GM18499 (cell line): Measurements from ENCODE around the gene PLS3.
"Not testable (repeated sequence)": the region's sequence is repeated elsewhere in the genome, so short reads cannot be mapped to it uniquely, and the experiment has no call there.

Experiments
- ATAC-seq: cut with Tn5 transposase; IDR thresholded peaks from one replicate; pipeline ENCODE4 v1.9.1; 2021; ENCODE audit warnings: moderate number of reproducible peaks; ENCODE audit not compliant: insufficient read depth, unreplicated experiment

The PLS3 gene

GRCh38 chrX:115560978-115561604 is at the start of gene PLS3:
Gene PLS3 (plus strand): TSS chrX:115561174. CDS start chrX:115610251, 49,077 bp downstream.
- no peak for ATAC-seq

- no peak for ATAC-seq
These were observed 42.9 kb upstream of the PLS3 start for GRCh38 chrX:115518113-115518512.

GRCh38 chrX:115521741-115522140 is 39.2 kb upstream of the PLS3 start:
- ATAC-seq: no peak

GRCh38 chrX:115522952-115523351 is 38.0 kb upstream of the PLS3 start:
- no peak for ATAC-seq

- no peak for ATAC-seq
These were observed 35.5 kb upstream of the PLS3 start for GRCh38 chrX:115525486-115525885.

- no peak for ATAC-seq
These were observed 29.1 kb upstream of the PLS3 start for GRCh38 chrX:115531818-115532403.

- ATAC-seq: no peak
These were observed 27.5 kb upstream of the PLS3 start for GRCh38 chrX:115533485-115533884.

GRCh38 chrX:115534383-115534782 is 26.6 kb upstream of the PLS3 start:
- no peak for ATAC-seq

- ATAC-seq: no peak
These were observed 25.6 kb upstream of the PLS3 start for GRCh38 chrX:115535421-115535820.

- ATAC-seq: no peak
These were observed 25.1 kb upstream of the PLS3 start for GRCh38 chrX:115535844-115536243.

GRCh38 chrX:115539841-115540240 is 21.1 kb upstream of the PLS3 start:
- no peak for ATAC-seq

- not testable (repeated sequence) for ATAC-seq
These were observed 19.9 kb upstream of the PLS3 start for GRCh38 chrX:115541045-115541444.

- no peak for ATAC-seq
These were observed 13.5 kb upstream of the PLS3 start for GRCh38 chrX:115547448-115547847.

- ATAC-seq: no peak
These were observed 12.0 kb upstream of the PLS3 start for GRCh38 chrX:115549008-115549407.

- ATAC-seq: no peak
These were observed 7.8 kb upstream of the PLS3 start for GRCh38 chrX:115553171-115553570.

- ATAC-seq: no peak
These were observed 1.3 kb upstream of the PLS3 start for GRCh38 chrX:115559672-115560071.

- ATAC-seq: no peak
These were observed 580 bp upstream of the PLS3 start for GRCh38 chrX:115560211-115560977.

GRCh38 chrX:115561605-115562479 is 868 bp downstream of the PLS3 start:
- ATAC-seq: no peak

- ATAC-seq: no peak
These were observed 1.5 kb downstream of the PLS3 start for GRCh38 chrX:115562480-115562847.

- ATAC-seq: no peak
These were observed 2.7 kb downstream of the PLS3 start for GRCh38 chrX:115563633-115564162.
